Tibial artery (tissue), 4 donors: ENCODE data around the gene GRAP2.

Source experiments
- DNase-seq, 2 donors: peaks; one replicate each; pipeline ENCODE4 v3.0.0-alpha.2; 2019
- H3K27ac ChIP-seq, 2 donors: fragments of 200-600 bp; sonication (generic) in 1 of 2; 1 replicate in 1 of 2; 2 replicates in 1 of 2; pipeline ENCODE4 v1.5.1; 2018 to 2019; ENCODE audit warnings: mild to moderate bottlenecking in 1 of 2
- H3K27me3 ChIP-seq, 2 donors: fragments of 200-600 bp; sonication (generic) in 1 of 2; one replicate each; pipeline versions ENCODE4 v1.5.1 to v1.6.0; 2016 to 2019
- H3K36me3 ChIP-seq, 3 donors: fragments of 200-600 bp; sonication (generic) in 2 of 3; one replicate each; pipeline ENCODE4 v1.5.1; 2016 to 2019; ENCODE audit warnings: mild to moderate bottlenecking in 2 of 3
- H3K4me1 ChIP-seq, 4 donors: fragments of 200-600 bp; sonication (generic) in 2 of 4; 1 replicate in 3 of 4; 2 replicates in 1 of 4; pipeline ENCODE4 v1.5.1; 2016 to 2019
- H3K4me3 ChIP-seq, 2 donors: fragments of 200-600 bp; sonication (generic) in 1 of 2; 1 replicate in 1 of 2; 2 replicates in 1 of 2; pipeline ENCODE4 v1.5.1; 2018 to 2019; ENCODE audit warnings: mild to moderate bottlenecking in 2 of 2
- H3K9me3 ChIP-seq, 3 donors: fragments of 200-600 bp; sonication (generic) in 1 of 3; one replicate each; pipeline ENCODE4 v1.5.1; 2016 to 2019
- CTCF ChIP-seq, 2 experiments: fragments of 200-600 bp in 1 of 2; fragments of 450-650 bp in 1 of 2; IDR thresholded peaks; one replicate each; pipeline ENCODE4 v1.5.1; 2017 to 2019; ENCODE audit warnings: antibody characterized with exemption in 2 of 2, mild to moderate bottlenecking in 1 of 2, moderate library complexity in 1 of 2
- intact Hi-C: fragments of 100-400 bp; cut with DNase I; formaldehyde crosslinking; loops from one replicate; pipeline ENCODE4 v1.15.0; 2023; ENCODE audit warnings: low total_unique reads

Gene GRAP2

GRCh38 chr22:40001106-40001505 is 100.2 kb downstream of the GRAP2 start:
- Histone ChIP-seq H3K9me3 (no peaks in the 10 kb centered on the region), H3K36me3 (no peaks in the 10 kb centered on the region), H3K27me3 (peaks cover 0 to 63% of the 10 kb centered on the region in 2 donors), H3K4me3 (no peak overlapping the region), H3K4me1 (peaks cover 0 to 37% (median 0%) of the 10 kb centered on the region in 4 donors), H3K27ac (no peak overlapping the region)
- no peak for TF ChIP-seq CTCF (IDR thresholded peaks at IDR 0.05)
- intact Hi-C loops: no loop called here
- no peak for DNase-seq

- peaks cover 0 to 37% (median 0%) of the 10 kb centered on the region in 4 donors for H3K4me1 ChIP-seq
- no peak overlapping the region for H3K27ac ChIP-seq
- no peak overlapping the region for H3K4me3 ChIP-seq
- H3K36me3 ChIP-seq: no peaks in the 10 kb centered on the region
- DNase-seq: no peak
- peaks cover 0 to 55% of the 10 kb centered on the region in 2 donors for H3K27me3 ChIP-seq
- no peaks in the 10 kb centered on the region for H3K9me3 ChIP-seq
- intact Hi-C loops: no loop called here
- no peak for TF ChIP-seq CTCF (IDR thresholded peaks at IDR 0.05)
Observed at GRCh38 chr22:40001800-40002577, 101.1 kb downstream of the GRAP2 start.

GRCh38 chr22:40002935-40003715 is 102.2 kb downstream of the GRAP2 start:
- H3K27ac ChIP-seq: no peak overlapping the region
- H3K36me3 ChIP-seq: no peaks in the 10 kb centered on the region
- TF ChIP-seq CTCF (IDR thresholded peaks at IDR 0.05): no peak
- H3K4me1 ChIP-seq: peaks cover 0 to 30% (median 0%) of the 10 kb centered on the region in 4 donors
- no peak for DNase-seq
- peaks cover 0 to 48% of the 10 kb centered on the region in 2 donors for H3K27me3 ChIP-seq
- no peaks in the 10 kb centered on the region for H3K9me3 ChIP-seq
- intact Hi-C loops: no loop called here
- no peak overlapping the region for H3K4me3 ChIP-seq

- no peak overlapping the region for H3K27ac ChIP-seq
- intact Hi-C loops: no loop called here
Observed at GRCh38 chr22:40004836-40005235, 104.0 kb downstream of the GRAP2 start.

GRCh38 chr22:40006641-40007040 is 105.8 kb downstream of the GRAP2 start:
- Histone ChIP-seq H3K4me1 (peaks cover 0 to 18% (median 0%) of the 10 kb centered on the region in 4 donors), H3K9me3 (no peaks in the 10 kb centered on the region), H3K27ac (no peak overlapping the region), H3K27me3 (peaks cover 0 to 56% of the 10 kb centered on the region in 2 donors), H3K4me3 (no peak overlapping the region), H3K36me3 (no peaks in the 10 kb centered on the region)
- DNase-seq: no peak
- TF ChIP-seq CTCF (IDR thresholded peaks at IDR 0.05): no peak
- intact Hi-C loops: no loop called here

More at GRCh38 chr22:40004836-40005235, 104.0 kb downstream of the GRAP2 start:
- Histone ChIP-seq H3K27me3 (peaks cover 0 to 49% of the 10 kb centered on the region in 2 donors), H3K4me3 (no peak overlapping the region), H3K9me3 (no peaks in the 10 kb centered on the region), H3K36me3 (no peaks in the 10 kb centered on the region), H3K4me1 (peaks cover 0 to 22% (median 0%) of the 10 kb centered on the region in 4 donors)
- DNase-seq: no peak
- TF ChIP-seq CTCF (IDR thresholded peaks at IDR 0.05): no peak
